Islet precursor cell (in vitro differentiated cells): ENCODE data around the gene DMWD.

Experiments used
- DNase-seq: peaks from one replicate; pipeline ENCODE4 v3.0.0-alpha.2; 2018

Gene DMWD

GRCh38 chr19:45792470-45793177 is at the start of gene DMWD:
DMWD (minus strand) TSS chr19:45792845; CDS start chr19:45792756, 89 bp downstream.
- DNase-seq = peak; percentile 100

- peak; percentile 44 for DNase-seq
These were observed 49.6 kb upstream of the DMWD start for GRCh38 chr19:45842198-45842597.

- no peak for DNase-seq
These were observed 42.3 kb upstream of the DMWD start for GRCh38 chr19:45834970-45835369.

GRCh38 chr19:45828945-45829344 is 36.3 kb upstream of the DMWD start:
- peak; percentile 38 for DNase-seq

GRCh38 chr19:45828523-45828922 is 35.9 kb upstream of the DMWD start:
- peak; percentile 34 for DNase-seq

GRCh38 chr19:45827459-45828093 is 34.9 kb upstream of the DMWD start:
- DNase-seq = peak; percentile 49

- DNase-seq = peak; percentile 36
These were observed 34.3 kb upstream of the DMWD start for GRCh38 chr19:45826934-45827333.

- peak; percentile 42 for DNase-seq
These were observed 33.6 kb upstream of the DMWD start for GRCh38 chr19:45825917-45826893.

GRCh38 chr19:45825263-45825605 is 32.6 kb upstream of the DMWD start:
- DNase-seq = peak; percentile 36

GRCh38 chr19:45824531-45825262 is 32.1 kb upstream of the DMWD start:
- peak; percentile 50 for DNase-seq

- DNase-seq = peak; percentile 46
These were observed 31.4 kb upstream of the DMWD start for GRCh38 chr19:45824041-45824471.

- DNase-seq = peak; percentile 48
These were observed 30.5 kb upstream of the DMWD start for GRCh38 chr19:45823182-45823581.

- DNase-seq = peak; percentile 42
These were observed 30.1 kb upstream of the DMWD start for GRCh38 chr19:45822716-45823115.

GRCh38 chr19:45821570-45821969 is 28.9 kb upstream of the DMWD start:
- DNase-seq = no peak

GRCh38 chr19:45821103-45821521 is 28.5 kb upstream of the DMWD start:
- DNase-seq = no peak

- peak; percentile 48 for DNase-seq
These were observed 27.9 kb upstream of the DMWD start for GRCh38 chr19:45820413-45821102.

- DNase-seq = peak; percentile 43
These were observed 27.1 kb upstream of the DMWD start for GRCh38 chr19:45819769-45820168.

- peak; percentile 85 for DNase-seq
These were observed 25.2 kb upstream of the DMWD start for GRCh38 chr19:45817725-45818301.

- DNase-seq = peak; percentile 99
These were observed 24.5 kb upstream of the DMWD start for GRCh38 chr19:45817010-45817724.

- DNase-seq = no peak
These were observed 23.8 kb upstream of the DMWD start for GRCh38 chr19:45816236-45817009.
